ENCODE data around the gene METTL21A.

- TF ChIP-seq CTCF (IDR thresholded peaks at IDR 0.05; ENCODE audit: low read depth, low read length, poor library complexity, severe bottlenecking) (no peak), EZH2phosphoT487 (IDR thresholded peaks at IDR 0.05; ENCODE audit: borderline replicate concordance, low read length) (no peak)
Observed at GRCh38 chr2:207662203-207662602, 37.0 kb upstream of the METTL21A start.

Data from DOHH2 (cell line).